ENCODE results near the gene FOXL3. TPM values are rescaled to one million over a fixed set of nuclear protein-coding genes. Genes with fewer than 3 reads are reported as not detected.

The FOXL3 gene
- polyA plus RNA-seq, 1 of the 3 experiments (the other 2 are of a cell fraction) = not detected

GRCh38 chr7:298743-299142 lies 8.8 kb downstream of the FOXL3 start:
- Histone ChIP-seq H3K27me3 (ENCODE audit: insufficient read depth) (peaks cover 43% of the 10 kb centered on the region), H3K4me2 (no peak overlapping the region), H3K27ac (ENCODE audit: low read depth in 2 of 2, low read length in 1 of 2) (no peak overlapping the region), H3K9me2 (no peaks in the 10 kb centered on the region), H4K20me1 (ENCODE audit: insufficient read depth) (0 out of 2 replicates have a peak, but pooled peaks cover 3% of the 10 kb centered on the region), H2AFZ (ENCODE audit: low read depth) (no peak overlapping the region), H3K36me3 (replicated peaks in 1 of 2; ENCODE audit: control insufficient read depth in 1 of 2, insufficient read depth in 2 of 2, low read length in 1 of 2) (no peaks in the 10 kb centered on the region), H3F3A (replicated peaks; ENCODE audit: insufficient read depth) (no peaks in the 10 kb centered on the region), H3K9ac (no peak overlapping the region), H3K79me2 (ENCODE audit: insufficient read depth) (no peaks in the 10 kb centered on the region), H3K4me3 (ENCODE audit: low read depth in 2 of 2, low read length in 1 of 2) (no peak overlapping the region), H3K4me1 (ENCODE audit: control insufficient read depth in 1 of 2, insufficient read depth in 2 of 2, low read depth in 1 of 2, low read length in 1 of 2) (no peaks in the 10 kb centered on the region), H3K9me3 (no peaks in the 10 kb centered on the region)
- ChIA-PET CTCF (interaction anchor here (0.5 to 1.5 kb wide), 2 partner anchors 23 to 367 kb away, joined by 3 to 4 read pairs; no protein-coding TSS in a partner anchor), POLR2A (no interaction called here)
- TF ChIP-seq YY1 (IDR thresholded peaks at IDR 0.05; ENCODE audit: low read depth) = no peak
- TF ChIP-seq REST (IDR thresholded peaks at IDR 0.05; ENCODE audit: low read depth, low read length) = no peak
- TF ChIP-seq, protein P1, sequence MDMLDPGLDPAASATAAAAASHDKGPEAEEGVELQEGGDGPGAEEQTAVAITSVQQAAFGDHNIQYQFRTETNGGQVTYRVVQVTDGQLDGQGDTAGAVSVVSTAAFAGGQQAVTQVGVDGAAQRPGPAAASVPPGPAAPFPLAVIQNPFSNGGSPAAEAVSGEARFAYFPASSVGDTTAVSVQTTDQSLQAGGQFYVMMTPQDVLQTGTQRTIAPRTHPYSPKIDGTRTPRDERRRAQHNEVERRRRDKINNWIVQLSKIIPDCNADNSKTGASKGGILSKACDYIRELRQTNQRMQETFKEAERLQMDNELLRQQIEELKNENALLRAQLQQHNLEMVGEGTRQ (IDR thresholded peaks at IDR 0.05; ENCODE audit: borderline replicate concordance, low read depth, low read length) = no peak
- no peak for TF ChIP-seq POLR2AphosphoS5 (IDR thresholded peaks at IDR 0.05; ENCODE audit: low read depth, low read length)
- no peak for TF ChIP-seq SMC3 (IDR thresholded peaks at IDR 0.05; ENCODE audit: low read depth, low read length)
- TF ChIP-seq CTCF (IDR thresholded peaks at IDR 0.05) = no peak
- TF ChIP-seq TCF12 (IDR thresholded peaks at IDR 0.05) = no peak
- no peak for TF ChIP-seq FOXM1 (IDR thresholded peaks at IDR 0.05; ENCODE audit: low read depth)
- TF ChIP-seq, protein P2, sequence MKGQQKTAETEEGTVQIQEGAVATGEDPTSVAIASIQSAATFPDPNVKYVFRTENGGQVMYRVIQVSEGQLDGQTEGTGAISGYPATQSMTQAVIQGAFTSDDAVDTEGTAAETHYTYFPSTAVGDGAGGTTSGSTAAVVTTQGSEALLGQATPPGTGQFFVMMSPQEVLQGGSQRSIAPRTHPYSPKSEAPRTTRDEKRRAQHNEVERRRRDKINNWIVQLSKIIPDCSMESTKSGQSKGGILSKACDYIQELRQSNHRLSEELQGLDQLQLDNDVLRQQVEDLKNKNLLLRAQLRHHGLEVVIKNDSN (IDR thresholded peaks at IDR 0.05; ENCODE audit: borderline replicate concordance, low read depth) = no peak
- TF ChIP-seq, protein P3, sequence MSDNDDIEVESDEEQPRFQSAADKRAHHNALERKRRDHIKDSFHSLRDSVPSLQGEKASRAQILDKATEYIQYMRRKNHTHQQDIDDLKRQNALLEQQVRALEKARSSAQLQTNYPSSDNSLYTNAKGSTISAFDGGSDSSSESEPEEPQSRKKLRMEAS (IDR thresholded peaks at IDR 0.05; ENCODE audit: low read depth) = no peak
- TF ChIP-seq TEAD4 (IDR thresholded peaks at IDR 0.05; ENCODE audit: borderline replicate concordance, insufficient read depth) = no peak
- no peak for TF ChIP-seq RFX5 (IDR thresholded peaks at IDR 0.05; ENCODE audit: low read length)
- TF ChIP-seq RAD21 (IDR thresholded peaks at IDR 0.05; ENCODE audit: low read length) = no peak
- no peak for TF ChIP-seq SIN3A (IDR thresholded peaks at IDR 0.05; ENCODE audit: borderline replicate concordance, low read depth, low read length)
- no peak for TF ChIP-seq MXI1 (IDR thresholded peaks at IDR 0.05; ENCODE audit: low read depth, low read length)
- no peak for TF ChIP-seq EP300 (IDR thresholded peaks at IDR 0.05; ENCODE audit: borderline replicate concordance in 1 of 2, low read depth in 1 of 2, low read length in 1 of 2)
- no peak for TF ChIP-seq JUND (IDR thresholded peaks at IDR 0.05)
- DNase-seq = no peak
- WGBS (ENCODE audit: low lambda C conversion rate) = 83% methylated on average over 13 of the region's 13 CpGs
